Suppressor macrophage treated with lipopolysaccharide for 4 hours (primary cell): ENCODE results near the gene PYGB.

Experiments
- DNase-seq: peaks from one replicate; pipeline ENCODE4 v3.0.0-alpha.2; 2020

PYGB gene

GRCh38 chr20:25339608-25340007, 91.7 kb downstream of the PYGB start:
- DNase-seq = no peak

GRCh38 chr20:25340380-25340779, 92.5 kb downstream of the PYGB start:
- no peak for DNase-seq

- DNase-seq = no peak
These were observed 94.1 kb downstream of the PYGB start for GRCh38 chr20:25341716-25342680.

GRCh38 chr20:25344634-25345033, 96.7 kb downstream of the PYGB start:
- DNase-seq = no peak

GRCh38 chr20:25345721-25346120, 97.8 kb downstream of the PYGB start:
- no peak for DNase-seq

GRCh38 chr20:25346349-25346748, 98.5 kb downstream of the PYGB start:
- DNase-seq = no peak
